Neuronal stem cell (in vitro differentiated cells): ENCODE data around the gene CASP6. TPM values are rescaled to one million over a fixed set of nuclear protein-coding genes. Genes with fewer than 3 reads are reported as not detected.

Experiments
- DNase-seq: peaks from one replicate; pipeline ENCODE4 v3.0.0-alpha.2; 2013; ENCODE audit warnings: low spot score
- H2AFZ ChIP-seq: one replicate; pipeline ENCODE4 v1.6.1; 2013; ENCODE audit warnings: mild to moderate bottlenecking, low read length, inconsistent platforms
- H2AK5ac ChIP-seq: 2 replicates; pipeline ENCODE4 v1.6.1; 2013; ENCODE audit warnings: low read depth, mild to moderate bottlenecking, inconsistent platforms, low read length, moderate library complexity, mixed read lengths
- H2BK120ac ChIP-seq: 2 replicates; pipeline ENCODE4 v1.6.1; 2013; ENCODE audit warnings: low read depth, mild to moderate bottlenecking, inconsistent platforms, low read length, moderate library complexity, mixed read lengths
- H2BK12ac ChIP-seq: one replicate; pipeline ENCODE4 v1.6.1; 2013; ENCODE audit warnings: low read length, inconsistent platforms
- H2BK15ac ChIP-seq: 2 replicates; pipeline ENCODE4 v1.6.1; 2013; ENCODE audit warnings: mild to moderate bottlenecking, low read length, inconsistent platforms, mixed read lengths
- H2BK5ac ChIP-seq: one replicate; pipeline ENCODE4 v1.6.1; 2013; ENCODE audit warnings: inconsistent platforms, mild to moderate bottlenecking, low read length, moderate library complexity
- H3K14ac ChIP-seq: one replicate; pipeline ENCODE4 v1.6.1; 2013; ENCODE audit warnings: low read length, inconsistent platforms
- H3K18ac ChIP-seq: 2 replicates; pipeline ENCODE4 v1.6.1; 2013; ENCODE audit warnings: low read length, inconsistent platforms
- H3K23ac ChIP-seq: 2 replicates; pipeline ENCODE4 v1.6.1; 2013; ENCODE audit warnings: low read depth, mild to moderate bottlenecking, mixed read lengths, low read length, inconsistent platforms; ENCODE audit not compliant: poor library complexity
- H3K27ac ChIP-seq: replicated peaks from 3 replicates; pipeline ENCODE4 v1.5.1; 2013; ENCODE audit warnings: low read length, inconsistent platforms
- H3K27me3 ChIP-seq, 3 experiments: 2 replicates each; pipeline ENCODE4 v1.6.1; 2013; ENCODE audit warnings: low read length in 3 of 3, mild to moderate bottlenecking in 2 of 3, inconsistent platforms in 1 of 3, low read depth in 1 of 3, mixed read lengths in 1 of 3, moderate library complexity in 1 of 3; ENCODE audit not compliant: control insufficient read depth in 3 of 3, insufficient read depth in 3 of 3
- H3K36me3 ChIP-seq, 2 donors: replicated peaks in 1 of 2; 2 replicates each; pipeline ENCODE4 v1.6.1; 2013; ENCODE audit warnings: low read length in 2 of 2; ENCODE audit not compliant: control insufficient read depth in 2 of 2, insufficient read depth in 2 of 2
- H3K4ac ChIP-seq: 2 replicates; pipeline ENCODE4 v1.6.1; 2013; ENCODE audit warnings: inconsistent platforms, mild to moderate bottlenecking, low read length, moderate library complexity
- H3K4me1 ChIP-seq, 2 donors: 1 replicate in 1 of 2; 2 replicates in 1 of 2; pipeline ENCODE4 v1.6.1; 2013; ENCODE audit warnings: low read length in 2 of 2, low read depth in 1 of 2; ENCODE audit not compliant: control insufficient read depth in 2 of 2, insufficient read depth in 1 of 2
- H3K4me2 ChIP-seq: one replicate; pipeline ENCODE4 v1.6.1; 2013; ENCODE audit warnings: mild to moderate bottlenecking, low read length, inconsistent platforms; ENCODE audit not compliant: insufficient read depth, poor library complexity, severe bottlenecking
- H3K4me3 ChIP-seq, 2 donors: 2 replicates each; pipeline ENCODE4 v1.5.1; 2013; ENCODE audit warnings: low read length in 2 of 2, mild to moderate bottlenecking in 2 of 2, inconsistent platforms in 1 of 2, moderate library complexity in 1 of 2
- H3K79me1 ChIP-seq: one replicate; pipeline ENCODE4 v1.6.1; 2013; ENCODE audit warnings: low read depth, mild to moderate bottlenecking, inconsistent platforms, low read length, moderate library complexity
- H3K9ac ChIP-seq: one replicate; pipeline ENCODE4 v1.6.1; 2013; ENCODE audit warnings: mild to moderate bottlenecking, low read depth, low read length, inconsistent platforms; ENCODE audit not compliant: poor library complexity
- H3K9me3 ChIP-seq, 2 donors: replicated peaks in 1 of 2; 2 replicates each; pipeline versions ENCODE3 to v1.6.1; 2013; ENCODE audit warnings: low read length in 2 of 2, mild to moderate bottlenecking in 2 of 2, inconsistent platforms in 1 of 2, low read depth in 1 of 2, mixed read lengths in 1 of 2, moderate library complexity in 1 of 2; ENCODE audit not compliant: control insufficient read depth in 2 of 2, insufficient read depth in 1 of 2
- H4K8ac ChIP-seq: one replicate; pipeline ENCODE4 v1.6.1; 2013; ENCODE audit warnings: low read depth, mild to moderate bottlenecking, inconsistent platforms, low read length, moderate library complexity
- H4K91ac ChIP-seq: one replicate; pipeline ENCODE4 v1.6.1; 2013; ENCODE audit warnings: low read length, low read depth, mild to moderate bottlenecking, inconsistent platforms; ENCODE audit not compliant: poor library complexity
- WGBS, 2 donors: extraction: QIAGEN DNeasy Blood & Tissue Kit; methylation state at CpG; one replicate each; pipeline ENCODE4 v1.1.7; 2013; ENCODE audit warnings: missing lambda C conversion rate in 2 of 2, mixed read lengths in 1 of 2; ENCODE audit not compliant: insufficient read length in 2 of 2, insufficient replicate concordance in 1 of 2; ENCODE audit errors: extremely low coverage in 2 of 2; 5-methylcytosine and 5-hydroxymethylcytosine counted together
- small RNA-seq: library from polyadenylated mRNA; stranded (forward); fragments of <200 nt; extraction: miRNeasy Mini kit (QIAGEN cat#:217004); gene quantifications from one replicate; pipeline ENCODE3, GENCODE V24; 2013; ENCODE audit not compliant: insufficient read depth

Gene CASP6

GRCh38 chr4:109645874-109646710 is 57.2 kb downstream of the CASP6 start:
- Histone ChIP-seq H3K4me2 (no peak overlapping the region), H3K4ac (no peak overlapping the region), H3K18ac (no peak overlapping the region), H3K14ac (no peak overlapping the region), H2BK120ac (no peak overlapping the region), H3K4me3 (no peak overlapping the region), H3K9ac (no peak overlapping the region), H3K79me1 (no peaks in the 10 kb centered on the region), H3K4me1 (no peaks in the 10 kb centered on the region), H2AFZ (no peak overlapping the region), H3K9me3 (peaks cover 0 to 6% of the 10 kb centered on the region in 2 donors), H4K8ac (no peak overlapping the region), H3K27me3 (no peaks in the 10 kb centered on the region), H3K23ac (no peak overlapping the region), H2BK5ac (no peak overlapping the region), H4K91ac (no peak overlapping the region), H3K27ac (no peak overlapping the region), H2BK12ac (no peak overlapping the region), H2AK5ac (no peak overlapping the region), H3K36me3 (peaks cover 0 to under 1% of the 10 kb centered on the region in 2 donors), H2BK15ac (no peak overlapping the region)
- WGBS, 2 donors, result no CpG with 5 or more reads among the region's 7 CpGs
- no peak for DNase-seq

DNA sequence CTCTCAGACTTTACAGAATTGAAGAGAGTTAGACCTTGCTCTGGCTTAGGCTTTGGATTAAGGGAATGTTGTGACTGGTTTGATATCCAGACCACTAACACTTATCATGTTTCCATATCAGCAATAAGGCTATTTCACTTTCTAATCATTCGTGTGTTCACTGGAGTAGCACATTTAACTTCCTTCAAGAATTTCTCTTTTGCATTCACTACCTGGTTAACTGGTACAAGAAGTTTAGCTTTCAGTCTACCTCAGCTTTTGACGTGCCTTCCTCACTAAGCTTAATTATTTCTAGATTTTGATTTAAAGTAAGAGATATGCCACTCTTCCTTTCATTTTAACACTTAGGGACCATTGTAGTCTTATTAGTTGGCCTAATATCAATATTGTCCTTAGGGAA is 62.6 kb downstream of the CASP6 start:
- no peak overlapping the region for H3K14ac ChIP-seq
- H3K27ac ChIP-seq, result no peak overlapping the region
- no peak overlapping the region for H3K9ac ChIP-seq
- no peak overlapping the region for H3K4me2 ChIP-seq
- no peak for DNase-seq
- no peak overlapping the region for H3K4ac ChIP-seq
- no peak overlapping the region for H2BK15ac ChIP-seq
- H3K9me3 ChIP-seq, result peaks cover 0 to 3% of the 10 kb centered on the region in 2 donors
- no CpG with 5 or more reads among the region's 2 CpGs for WGBS, 2 donors
- no peak overlapping the region for H4K8ac ChIP-seq
- H2BK12ac ChIP-seq, result no peak overlapping the region
- no peaks in the 10 kb centered on the region for H3K4me1 ChIP-seq
- no peaks in the 10 kb centered on the region for H3K27me3 ChIP-seq
- no peak overlapping the region for H2BK120ac ChIP-seq
- H3K36me3 ChIP-seq, result no peaks in the 10 kb centered on the region
- no peak overlapping the region for H3K18ac ChIP-seq
- H2AFZ ChIP-seq, result no peak overlapping the region
- no peak overlapping the region for H3K4me3 ChIP-seq
- H4K91ac ChIP-seq, result no peak overlapping the region
- H3K23ac ChIP-seq, result no peak overlapping the region
- H2BK5ac ChIP-seq, result no peak overlapping the region
- H3K79me1 ChIP-seq, result no peaks in the 10 kb centered on the region
- H2AK5ac ChIP-seq, result no peak overlapping the region

Small RNAs within 50 kb of the gene (small RNA-seq; reads per million reads assigned to genes)
- gene HIGD1AP14, result not detected
